ENCODE measurements around the gene CHST10.
"Not testable (repeated sequence)": the region's sequence is repeated elsewhere in the genome, so short reads cannot be mapped to it uniquely, and the experiment has no call there.

The CHST10 gene

GRCh38 chr2:100394111-100394641 is 23.3 kb downstream of the CHST10 start:
- no peak for DNase-seq (ENCODE audit: low spot score)

GRCh38 chr2:100393362-100393761 is 24.1 kb downstream of the CHST10 start:
- no peak for DNase-seq (ENCODE audit: low spot score)

- DNase-seq (ENCODE audit: low spot score): no peak
Observed at GRCh38 chr2:100392715-100393114, 24.8 kb downstream of the CHST10 start.

- no peak for DNase-seq (ENCODE audit: low spot score)
Observed at GRCh38 chr2:100391735-100392515, 25.5 kb downstream of the CHST10 start.

GRCh38 chr2:100390001-100390940 is 27.2 kb downstream of the CHST10 start:
- DNase-seq (ENCODE audit: low spot score): no peak

- no peak for DNase-seq (ENCODE audit: low spot score)
Observed at GRCh38 chr2:100388703-100389102, 28.8 kb downstream of the CHST10 start.

GRCh38 chr2:100383954-100384353 is 33.5 kb downstream of the CHST10 start:
- DNase-seq (ENCODE audit: low spot score): no peak

- no peak for DNase-seq (ENCODE audit: low spot score)
Observed at GRCh38 chr2:100383306-100383705, 34.2 kb downstream of the CHST10 start.

- DNase-seq (ENCODE audit: low spot score): peak; percentile 71
Observed at GRCh38 chr2:100381240-100381639, 36.2 kb downstream of the CHST10 start.

- no peak for DNase-seq (ENCODE audit: low spot score)
Observed at GRCh38 chr2:100380681-100381080, 36.8 kb downstream of the CHST10 start.

GRCh38 chr2:100376836-100377235 is 40.6 kb downstream of the CHST10 start:
- no peak for DNase-seq (ENCODE audit: low spot score)

GRCh38 chr2:100367163-100367562 is 50.3 kb downstream of the CHST10 start:
- no peak for DNase-seq (ENCODE audit: low spot score)

GRCh38 chr2:100365434-100365833 is 52.0 kb downstream of the CHST10 start:
- peak; percentile 20 for DNase-seq (ENCODE audit: low spot score)

- not testable (repeated sequence) for DNase-seq (ENCODE audit: low spot score)
Observed at GRCh38 chr2:100362269-100362668, 55.2 kb downstream of the CHST10 start.

- DNase-seq (ENCODE audit: low spot score): no peak
Observed at GRCh38 chr2:100359576-100359975, 57.9 kb downstream of the CHST10 start.

- DNase-seq (ENCODE audit: low spot score): no peak
Observed at GRCh38 chr2:100358554-100358953, 58.9 kb downstream of the CHST10 start.

GRCh38 chr2:100352521-100352920 is 64.9 kb downstream of the CHST10 start:
- no peak for DNase-seq (ENCODE audit: low spot score)

GRCh38 chr2:100350661-100351185 is 66.7 kb downstream of the CHST10 start:
- DNase-seq (ENCODE audit: low spot score): no peak

GRCh38 chr2:100345144-100345543 is 72.3 kb downstream of the CHST10 start:
- DNase-seq (ENCODE audit: low spot score): not testable (repeated sequence)

- no peak for DNase-seq (ENCODE audit: low spot score)
Observed at GRCh38 chr2:100344433-100344832, 73.0 kb downstream of the CHST10 start.

GRCh38 chr2:100342466-100342865 is 75.0 kb downstream of the CHST10 start:
- not testable (repeated sequence) for DNase-seq (ENCODE audit: low spot score)
